Limb (tissue), 2 donors: ENCODE measurements around the gene SMARCD3.

Experiments used
- DNase-seq, 2 donors: peaks; one replicate each; pipeline ENCODE4 v3.0.0-alpha.2; 2016; ENCODE audit errors: extremely low spot score in 2 of 2

SMARCD3 gene

GRCh38 chr7:151210087-151210854 lies 38.2 kb downstream of the SMARCD3 start, which contains the start of gene H2BK1:
H2BK1 (minus strand) TSS chr7:151210488; CDS start chr7:151210318, 170 bp downstream.
- no peak for DNase-seq

DNA sequence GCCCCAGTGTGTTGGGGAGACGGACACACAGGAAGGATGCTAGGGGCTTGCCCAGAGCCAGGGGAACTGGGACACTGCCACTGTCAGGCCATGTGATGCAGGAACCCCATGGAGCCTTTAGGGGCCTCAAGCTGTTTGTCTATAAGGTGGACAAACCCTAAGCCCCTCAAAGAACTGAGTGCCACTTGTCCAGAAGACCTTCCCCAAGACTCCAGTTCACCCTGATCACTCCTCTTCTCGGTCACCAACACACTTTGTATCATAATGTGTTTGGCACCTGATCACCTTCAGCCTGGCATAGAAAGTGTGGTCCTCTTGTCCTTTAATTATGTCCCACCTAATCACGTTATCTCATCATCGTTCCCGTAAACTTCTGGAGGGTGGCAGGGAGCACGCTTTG lies 38.9 kb downstream of the SMARCD3 start:
- no peak for DNase-seq

DNA sequence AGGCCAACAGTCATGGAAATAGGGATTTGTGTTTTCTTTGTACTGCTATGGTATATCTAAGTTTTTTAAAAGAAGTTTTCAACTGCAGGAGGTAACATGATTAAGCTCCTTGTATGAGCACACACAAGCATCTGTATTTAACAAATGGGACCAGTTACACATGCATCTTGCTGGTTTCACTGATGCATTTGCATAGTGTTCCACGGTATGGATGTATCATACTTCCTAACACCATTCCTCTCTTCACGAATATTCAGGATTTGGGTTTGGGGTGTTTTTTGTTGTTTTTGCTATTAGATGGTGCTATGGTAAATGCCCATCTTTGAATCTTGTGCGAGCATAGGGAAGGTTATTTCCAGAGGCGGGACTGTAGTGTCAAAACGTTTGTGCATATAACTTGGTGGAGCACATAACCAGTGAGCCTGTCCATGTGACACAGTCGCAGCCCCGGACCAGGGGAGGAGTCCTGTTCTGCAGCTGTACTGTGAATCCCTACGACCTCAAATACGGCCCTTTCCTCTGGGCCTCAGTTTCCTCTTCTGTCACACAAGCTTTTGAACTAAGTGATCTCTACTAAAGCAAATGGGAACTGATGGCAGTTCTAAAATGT lies 40.1 kb downstream of the SMARCD3 start:
- no peak for DNase-seq

DNA sequence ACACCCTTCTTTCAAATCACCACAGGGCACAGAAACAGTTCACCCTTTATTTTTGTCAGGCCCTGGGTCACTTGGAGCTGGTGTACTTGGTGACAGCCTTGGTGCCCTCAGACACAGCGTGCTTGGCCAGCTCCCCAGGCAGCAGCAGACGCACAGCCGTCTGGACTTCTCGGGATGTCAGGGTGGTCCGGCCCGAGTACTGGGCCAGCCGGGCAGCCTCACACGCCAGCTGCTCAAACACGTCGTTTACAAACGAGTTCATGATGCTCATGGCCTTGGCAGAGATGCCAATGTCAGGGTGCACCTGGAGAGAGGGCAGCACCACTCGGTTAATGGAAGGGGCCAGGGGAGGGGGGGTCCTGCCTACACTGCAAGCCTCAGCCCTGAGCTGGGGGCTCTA lies 40.7 kb downstream of the SMARCD3 start:
- no peak for DNase-seq

DNA sequence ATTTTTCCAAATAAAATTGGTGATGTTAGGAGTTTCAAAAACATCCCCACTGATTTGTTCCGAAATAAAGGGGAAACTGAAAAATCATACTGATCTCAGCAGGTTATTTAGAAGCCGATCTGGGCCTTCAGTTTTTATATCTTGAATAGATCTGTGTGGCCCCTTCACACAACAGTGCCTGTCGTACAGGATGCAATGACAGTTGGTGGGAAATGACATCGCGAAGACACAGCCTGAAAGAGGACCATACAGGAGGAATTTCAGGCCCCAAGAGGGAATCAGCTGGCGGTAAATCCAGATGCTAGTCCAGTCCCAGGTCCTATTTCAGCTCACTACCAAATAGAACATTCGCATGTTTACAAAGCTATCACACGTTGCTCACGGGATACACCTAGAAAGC lies 41.2 kb downstream of the SMARCD3 start:
- DNase-seq, result no peak

DNA sequence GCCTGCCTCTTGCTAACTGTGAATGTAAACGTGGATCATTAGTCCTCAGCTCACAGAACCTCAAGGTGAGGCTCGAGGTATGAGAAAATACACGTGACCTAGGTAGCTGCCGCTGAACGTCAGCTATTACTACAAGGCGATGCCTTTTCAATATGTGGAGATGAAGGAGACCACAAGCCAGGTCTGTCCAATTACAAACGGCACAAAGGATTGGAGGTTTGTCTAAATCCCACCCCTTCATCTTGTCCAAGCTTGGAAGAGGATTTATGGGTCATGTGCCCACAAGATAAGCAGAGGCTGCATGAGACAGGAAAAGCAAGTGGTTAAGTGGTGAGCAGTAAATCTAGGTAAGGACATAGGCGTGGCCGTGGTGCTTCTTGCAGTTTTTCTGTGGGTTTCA lies 41.6 kb downstream of the SMARCD3 start:
- no peak for DNase-seq

DNA sequence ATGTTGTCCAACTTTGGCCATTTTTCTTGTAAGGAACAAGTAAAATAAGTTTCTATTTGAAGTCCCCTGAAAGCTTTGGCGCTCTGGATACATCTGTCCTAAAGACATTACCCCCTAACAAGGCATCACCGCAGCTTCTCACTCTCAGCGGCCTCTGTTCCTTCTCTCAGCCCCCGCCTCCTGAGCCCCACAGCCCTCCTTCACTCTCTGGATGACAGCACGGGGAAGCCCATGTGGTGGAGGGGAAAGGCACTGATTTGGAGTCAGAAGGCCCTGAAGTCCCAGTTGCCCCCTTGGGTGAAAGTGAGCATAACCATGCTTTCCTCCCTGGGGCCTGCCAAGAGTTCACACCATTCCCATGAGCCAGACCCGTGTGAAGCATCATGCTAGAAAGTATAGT lies 42.8 kb downstream of the SMARCD3 start:
- no peak for DNase-seq

DNA sequence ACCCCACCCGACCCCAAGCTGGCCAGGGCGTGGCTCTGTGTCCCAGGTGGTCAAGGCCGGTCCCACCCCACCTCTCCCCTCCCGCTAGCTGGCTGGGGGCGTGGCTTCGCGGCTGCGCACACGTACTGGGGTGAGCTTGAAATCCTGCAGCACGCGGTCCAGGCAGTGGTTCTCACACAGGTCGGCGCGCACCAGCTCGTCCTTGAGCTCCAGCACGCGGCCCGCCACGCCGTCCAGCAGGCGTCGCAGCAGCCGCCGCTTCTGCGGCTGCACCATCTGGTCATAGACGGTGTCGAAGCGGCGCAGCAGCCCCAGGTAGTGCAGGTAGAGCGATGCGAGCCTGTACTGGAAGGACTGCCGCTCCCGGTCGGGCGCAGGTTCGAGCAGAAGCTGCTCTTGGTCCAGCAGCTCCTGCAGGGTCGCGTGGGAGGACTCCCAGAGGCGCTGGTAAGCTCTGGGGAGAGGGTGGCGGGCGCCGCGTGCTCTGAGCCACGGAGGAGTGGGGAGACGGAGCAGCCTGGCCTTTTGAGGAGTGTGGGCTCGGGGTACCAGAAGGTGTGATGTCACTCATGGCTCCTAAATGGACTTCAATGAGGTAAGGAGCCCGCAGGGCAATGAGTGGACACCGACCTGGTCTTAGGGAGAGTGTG lies 44.0 kb downstream of the SMARCD3 start:
- no peak for DNase-seq

DNA sequence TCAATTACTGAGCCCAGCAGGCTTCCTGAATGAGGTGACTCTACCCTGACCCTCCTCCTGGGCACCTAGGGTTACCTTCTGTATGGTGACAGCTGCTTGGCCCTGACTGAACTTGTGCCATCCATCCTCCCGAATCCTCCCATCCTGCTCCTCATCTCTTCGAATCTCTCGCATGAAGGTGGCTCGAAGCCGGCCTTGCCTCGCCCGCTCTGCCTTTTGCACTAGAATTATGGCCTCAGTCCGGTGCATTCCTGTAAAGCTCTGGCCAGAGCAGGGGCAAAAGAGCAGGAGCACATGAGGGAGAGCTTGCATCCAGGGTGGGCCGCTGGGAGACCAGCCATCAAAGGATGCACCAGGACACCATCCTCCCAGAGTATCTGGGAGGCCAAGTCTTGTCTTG lies 45.7 kb downstream of the SMARCD3 start:
- DNase-seq, result no peak

GRCh38 chr7:151201751-151202150 lies 46.7 kb downstream of the SMARCD3 start:
- DNase-seq, result no peak

- no peak for DNase-seq
Observed at GRCh38 chr7:151201344-151201743, 47.1 kb downstream of the SMARCD3 start.

DNA sequence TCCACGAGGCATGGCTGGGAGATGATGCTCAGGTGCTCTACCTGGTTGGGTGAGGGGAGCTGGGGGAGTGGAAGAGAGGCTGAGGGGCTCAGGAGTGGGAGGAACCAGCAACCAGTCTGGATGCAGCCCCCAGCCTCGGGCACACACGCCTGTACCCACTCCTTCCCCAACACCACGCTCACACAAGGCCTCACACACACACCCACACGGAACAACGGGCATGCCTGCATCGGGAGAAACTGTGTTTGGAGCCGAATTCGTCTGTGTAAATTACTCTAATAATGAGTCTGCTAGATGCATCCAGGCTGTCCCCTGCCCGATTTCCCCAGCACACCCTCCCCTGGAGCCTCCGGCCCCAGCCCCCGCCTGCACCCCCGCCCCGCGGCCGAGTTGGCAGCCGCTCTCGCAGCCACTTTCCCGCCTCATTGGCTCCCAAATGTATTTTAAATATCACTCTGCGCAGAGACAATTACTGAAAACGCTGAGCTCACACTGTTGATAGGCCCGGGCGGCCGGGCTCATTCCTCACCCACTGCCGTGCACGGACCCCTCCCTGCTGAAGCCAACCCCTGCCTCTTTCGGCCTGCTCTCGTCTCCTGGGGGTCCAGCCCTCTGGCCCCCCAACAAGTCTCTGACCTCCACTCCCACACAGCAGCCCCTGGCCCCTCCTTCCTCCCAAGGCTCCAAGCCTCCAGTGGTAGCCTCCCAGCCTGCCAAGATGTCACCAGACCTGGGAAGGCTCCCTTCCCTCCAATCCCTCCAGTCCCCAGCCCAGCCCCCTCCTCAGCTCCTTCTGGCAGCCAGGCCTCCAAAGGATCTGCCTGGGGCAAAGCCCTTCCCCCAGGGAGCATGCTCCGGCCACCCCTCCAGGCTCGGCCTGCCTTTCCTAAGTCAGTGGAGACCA lies 49.3 kb downstream of the SMARCD3 start:
- peak; percentile 5 to 63 for DNase-seq

- no peak for DNase-seq
Observed at GRCh38 chr7:151197932-151198331, 50.6 kb downstream of the SMARCD3 start.

- DNase-seq, result no peak
Observed at GRCh38 chr7:151195616-151196450, 52.7 kb downstream of the SMARCD3 start.

- DNase-seq, result no peak
Observed at GRCh38 chr7:151194188-151194587, 54.3 kb downstream of the SMARCD3 start.

DNA sequence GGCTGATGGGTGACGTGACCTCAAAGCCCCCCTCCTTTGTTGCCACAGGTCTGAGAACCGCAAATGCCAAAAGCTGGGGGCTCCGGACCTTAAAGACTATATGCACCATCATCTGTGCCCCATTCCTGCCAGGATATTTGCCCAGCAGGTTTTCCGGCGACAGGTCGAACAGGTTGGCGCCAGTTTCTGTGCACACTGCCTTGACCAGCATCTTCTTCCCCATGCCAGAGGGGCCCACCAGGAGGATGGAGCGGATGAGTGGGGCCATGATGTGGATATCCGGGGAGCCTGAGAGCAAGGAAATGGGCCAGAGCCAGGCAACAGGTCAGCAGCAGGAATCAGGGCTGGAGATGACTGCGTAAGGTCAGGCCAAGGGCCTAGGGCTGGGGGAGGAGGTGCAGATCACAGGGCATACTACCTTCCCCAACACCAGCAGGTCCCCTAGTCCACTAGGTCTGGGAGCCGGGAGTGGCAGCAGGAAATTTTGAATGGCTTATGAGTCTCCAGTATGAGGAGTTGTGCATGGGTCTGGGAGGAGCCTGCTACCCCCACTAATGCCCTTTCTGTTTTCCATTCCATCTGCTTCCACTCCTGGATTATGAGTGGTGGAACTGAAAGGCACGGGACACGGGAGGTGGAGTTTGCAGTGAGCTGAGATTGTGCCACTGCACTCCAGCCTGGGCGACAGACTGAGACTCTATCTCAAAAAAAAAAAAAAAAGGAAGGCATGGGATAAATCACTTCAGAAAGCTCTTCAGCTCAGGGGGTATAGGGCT lies 55.1 kb downstream of the SMARCD3 start:
- no peak for DNase-seq

DNA sequence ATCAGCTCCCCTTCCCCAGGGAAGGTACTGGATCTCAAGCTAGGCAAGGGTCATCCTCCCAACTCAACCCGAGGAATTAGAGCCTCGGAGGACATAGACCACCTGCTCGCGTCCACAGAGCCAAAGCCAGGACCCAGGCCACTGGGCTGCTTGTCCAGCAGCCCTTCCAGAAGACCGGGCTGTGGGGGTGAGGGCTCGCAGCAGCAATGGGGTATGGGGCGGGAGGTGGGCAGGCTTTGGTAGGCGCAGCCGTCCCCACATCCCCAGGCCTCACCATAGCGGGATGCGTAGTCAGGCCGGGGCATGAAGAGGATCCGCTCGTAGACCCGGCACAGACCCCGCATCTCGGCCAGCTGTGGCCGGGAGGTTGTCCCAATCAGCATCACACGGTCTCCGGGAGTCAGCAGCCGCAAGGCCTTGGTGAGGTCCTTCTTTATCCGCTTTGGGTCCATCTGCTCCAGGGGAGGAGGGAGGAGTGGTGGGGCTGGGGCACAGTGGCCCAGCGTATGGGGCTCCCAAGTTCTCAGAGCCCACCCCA lies 56.4 kb downstream of the SMARCD3 start:
- no peak for DNase-seq

- DNase-seq, result no peak
Observed at GRCh38 chr7:151191544-151191943, 57.0 kb downstream of the SMARCD3 start.

DNA sequence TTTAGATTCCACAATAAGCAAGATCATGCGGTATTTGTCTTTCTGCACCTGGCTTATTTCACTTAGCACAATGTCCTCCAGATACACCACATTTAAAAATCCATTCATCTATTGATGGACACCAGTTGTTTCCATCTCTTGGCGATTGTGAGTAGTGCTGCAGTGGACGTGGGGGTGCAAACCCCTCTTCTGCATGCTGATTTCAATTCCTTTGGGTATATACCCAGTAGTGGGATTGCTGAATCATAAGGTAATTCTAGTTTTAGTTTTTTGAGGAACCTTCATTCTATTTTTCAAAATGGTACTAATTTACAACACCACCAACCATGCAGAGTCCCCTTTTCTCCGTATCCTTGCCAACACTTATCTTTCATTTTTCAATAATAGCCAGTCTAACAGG lies 59.5 kb downstream of the SMARCD3 start:
- no peak for DNase-seq
